Stimulated activated memory B cell treated with anti-CD40 and anti-IgM and Interleukin-4, amounts not matched to agents 10 μg/mL and 1 μg/mL and 100 μg/mL, for 72 hours (primary cell): ENCODE measurements around the gene CCL22.
"Not testable (repeated sequence)": the region's sequence is repeated elsewhere in the genome, so short reads cannot be mapped to it uniquely, and the experiment has no call there.

Experiments
- ATAC-seq: fragments of 150-1000 bp; cut with Tn5 transposase; 2 replicates; pipeline ENCODE4 v1.10.0; 2021
- H3K27ac Mint-ChIP-seq: one replicate; pipeline ENCODE4 v1.8.0; 2022; ENCODE audit warnings: mild to moderate bottlenecking, mixed read lengths
- H3K27me3 Mint-ChIP-seq: one replicate; pipeline ENCODE4 v1.8.0; 2022; ENCODE audit warnings: mixed read lengths
- H3K36me3 Mint-ChIP-seq: one replicate; pipeline ENCODE4 v1.8.0; 2022; ENCODE audit warnings: mixed read lengths
- H3K4me1 Mint-ChIP-seq: one replicate; pipeline ENCODE4 v1.8.0; 2022; ENCODE audit warnings: mixed read lengths
- H3K4me3 Mint-ChIP-seq: one replicate; pipeline ENCODE4 v1.8.0; 2022; ENCODE audit warnings: mild to moderate bottlenecking, moderate library complexity, mixed read lengths
- H3K9me3 Mint-ChIP-seq: one replicate; pipeline ENCODE4 v1.8.0; 2022; ENCODE audit warnings: mixed read lengths

CCL22 gene

DNA sequence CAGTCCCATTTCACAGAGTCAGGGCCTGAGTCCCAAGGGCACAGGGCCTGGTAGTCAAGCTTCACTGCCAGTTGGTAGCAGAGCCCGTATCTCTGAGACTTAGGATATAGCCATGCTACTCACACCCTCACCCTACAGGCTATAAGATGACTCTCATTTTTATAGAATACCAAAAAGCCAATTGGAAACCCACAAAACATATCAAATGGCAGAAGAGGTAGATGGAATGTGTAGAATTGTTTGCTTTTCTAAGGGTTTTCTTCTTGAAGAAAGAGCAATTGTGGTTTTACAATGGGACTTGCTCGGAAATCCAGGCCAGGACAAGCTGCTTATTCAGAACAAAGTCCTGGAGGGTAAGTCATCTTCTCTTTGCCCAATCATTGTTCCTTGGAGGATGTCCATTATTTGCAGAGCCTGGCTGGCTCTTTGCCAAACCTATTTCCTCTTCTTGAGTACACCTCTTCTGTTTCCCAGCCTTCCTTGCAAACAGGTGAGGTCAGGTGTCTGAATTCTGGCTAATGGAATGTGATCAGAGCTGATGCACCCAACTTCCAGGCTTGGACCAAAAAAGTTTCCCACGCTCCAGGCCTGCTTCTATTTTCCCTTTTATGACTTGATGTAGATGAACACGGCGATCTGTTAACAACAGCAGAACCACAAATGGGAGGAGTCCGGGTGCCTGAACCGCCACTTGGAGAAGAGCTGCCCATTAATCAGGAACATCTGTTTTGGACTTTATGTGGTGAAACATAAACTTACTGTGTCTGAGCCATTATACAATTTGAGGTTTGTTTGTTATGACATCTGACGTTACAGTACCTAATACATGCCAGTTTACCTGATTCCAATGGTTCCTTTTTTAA, 16.9 kb upstream of the CCL22 start:
- no peaks in the 10 kb centered on the region for H3K9me3 Mint-ChIP-seq
- H3K27ac Mint-ChIP-seq = peak overlapping the region; percentile 83
- peak overlapping the region; percentile 19 for H3K4me3 Mint-ChIP-seq
- no peaks in the 10 kb centered on the region for H3K27me3 Mint-ChIP-seq
- H3K36me3 Mint-ChIP-seq = no peaks in the 10 kb centered on the region
- H3K4me1 Mint-ChIP-seq = peaks cover 66% of the 10 kb centered on the region
- peak; percentile 5 for ATAC-seq

DNA sequence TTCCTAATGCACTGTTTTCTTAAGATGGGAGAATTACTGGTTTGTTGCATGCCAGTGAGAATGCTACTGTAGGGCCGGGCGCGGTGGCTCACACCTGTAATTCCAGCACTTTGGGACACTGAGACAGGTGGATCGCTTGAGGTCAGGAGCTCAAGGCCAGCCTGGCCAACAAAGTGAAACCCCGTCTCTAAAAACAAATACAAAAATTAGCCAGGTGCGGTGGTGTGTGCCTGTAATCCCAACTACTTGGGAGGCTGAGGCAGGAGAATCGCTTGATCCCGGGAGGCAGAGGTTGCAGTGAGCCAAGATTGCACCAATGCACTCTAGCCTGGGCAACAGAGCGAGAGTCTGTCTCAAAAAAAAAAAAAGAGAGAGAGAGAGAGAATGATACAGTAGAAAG, 16.0 kb upstream of the CCL22 start:
- Mint-ChIP-seq H3K4me3 (peak overlapping the region; percentile 3), H3K27ac (peak overlapping the region; percentile 83), H3K4me1 (peaks cover 75% of the 10 kb centered on the region)
- not testable (repeated sequence) for ATAC-seq, H3K36me3 Mint-ChIP-seq, H3K27me3 Mint-ChIP-seq, H3K9me3 Mint-ChIP-seq

DNA sequence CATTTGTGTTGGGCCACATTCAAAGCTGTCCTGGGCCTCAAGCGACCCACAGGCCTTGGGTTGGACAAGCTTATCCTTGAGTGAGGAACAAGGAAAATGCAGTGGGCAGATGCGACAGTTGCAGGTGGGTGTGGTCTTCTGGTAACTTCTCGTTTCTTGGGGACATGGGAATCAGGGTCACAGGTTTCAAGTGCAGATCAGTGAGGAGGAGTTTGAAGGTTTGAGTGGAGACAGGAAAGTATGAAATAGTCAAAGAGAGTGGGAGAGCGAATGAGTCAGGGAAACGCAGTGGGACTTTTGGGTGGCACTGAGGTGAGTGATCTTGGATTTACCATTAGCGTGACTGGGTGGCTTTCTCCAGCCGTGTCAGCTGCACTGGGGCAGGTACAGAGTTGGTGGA, 15.4 kb upstream of the CCL22 start:
- H3K27ac Mint-ChIP-seq = peak overlapping the region; percentile 83
- peaks cover 5% of the 10 kb centered on the region for H3K9me3 Mint-ChIP-seq
- H3K36me3 Mint-ChIP-seq = peaks cover 7% of the 10 kb centered on the region
- peak overlapping the region; percentile 74 for H3K4me3 Mint-ChIP-seq
- H3K4me1 Mint-ChIP-seq = peaks cover 80% of the 10 kb centered on the region
- no peaks in the 10 kb centered on the region for H3K27me3 Mint-ChIP-seq
- ATAC-seq = peak; percentile 12

DNA sequence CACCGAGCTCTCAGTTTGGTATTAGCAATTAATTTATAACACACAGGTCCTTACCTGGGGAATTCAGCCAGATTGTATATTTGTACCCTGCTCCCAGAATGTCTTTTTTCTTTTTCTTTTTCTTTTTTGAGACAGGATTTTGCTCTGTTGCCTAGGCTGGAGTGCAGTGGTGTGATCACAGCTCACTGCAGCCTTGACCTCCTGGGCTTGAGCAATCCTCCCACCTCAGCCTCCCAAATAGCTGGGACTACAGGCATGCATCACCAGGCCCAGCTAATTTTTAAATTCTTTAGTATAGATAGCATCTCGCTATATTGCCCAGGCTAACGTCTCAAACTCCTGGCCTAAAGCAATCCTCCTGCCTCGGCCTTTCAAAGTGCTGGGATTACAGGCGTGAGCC, 14.5 kb upstream of the CCL22 start:
- not testable (repeated sequence) for ATAC-seq, H3K27me3 Mint-ChIP-seq, H3K9me3 Mint-ChIP-seq, H3K36me3 Mint-ChIP-seq
- Mint-ChIP-seq H3K4me3 (peak overlapping the region; percentile 74), H3K4me1 (peaks cover 80% of the 10 kb centered on the region), H3K27ac (peak overlapping the region; percentile 83)

DNA sequence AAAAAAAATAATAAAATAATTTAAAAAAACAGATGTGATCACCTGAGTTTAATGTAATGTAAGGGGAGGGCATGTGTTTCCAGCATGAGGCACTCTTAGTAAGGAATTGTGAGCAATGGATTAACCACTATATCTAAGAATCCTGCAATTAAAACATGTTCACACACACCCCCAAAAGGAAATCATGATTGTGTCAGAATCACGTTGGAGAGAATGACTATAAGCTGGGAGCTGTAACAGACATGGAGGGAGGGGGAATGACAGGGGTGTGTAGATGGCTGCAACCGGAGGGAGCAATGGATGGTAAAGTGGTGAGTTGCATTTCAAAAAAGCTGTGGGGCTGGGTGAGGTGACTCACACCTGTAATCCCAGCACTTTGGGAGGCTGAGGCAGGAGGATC, 13.6 kb upstream of the CCL22 start:
- Mint-ChIP-seq H3K9me3 (peaks cover 5% of the 10 kb centered on the region), H3K36me3 (peaks cover 7% of the 10 kb centered on the region), H3K4me3 (no peak overlapping the region), H3K27ac (peak overlapping the region; percentile 43), H3K4me1 (peaks cover 80% of the 10 kb centered on the region), H3K27me3 (no peaks in the 10 kb centered on the region)
- no peak for ATAC-seq

DNA sequence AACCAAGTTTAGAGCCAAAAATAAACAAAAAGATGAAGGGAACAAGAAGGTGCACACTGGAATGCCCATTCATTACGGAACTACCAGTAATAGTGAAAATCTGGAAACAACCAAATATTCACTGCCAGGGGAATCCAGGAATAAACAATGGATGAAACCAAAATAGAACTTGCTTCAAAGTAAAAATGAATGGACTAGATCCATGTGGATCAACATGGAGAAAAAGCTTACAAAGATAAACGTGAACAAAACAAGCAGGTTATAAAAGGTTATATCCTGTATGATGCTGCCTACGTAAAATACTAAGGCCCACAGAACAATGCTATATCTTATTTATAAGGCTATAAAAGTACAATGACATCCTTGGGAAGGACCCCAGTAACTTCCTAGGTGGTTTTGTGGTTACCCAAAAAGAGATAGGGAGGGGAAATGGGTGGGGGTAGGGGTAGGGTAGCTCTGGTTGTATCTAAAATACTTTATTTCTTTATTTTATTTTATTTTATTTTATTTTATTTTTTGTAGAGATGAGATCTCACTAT, 12.8 kb upstream of the CCL22 start:
- no peak for ATAC-seq
- H3K27me3 Mint-ChIP-seq = no peaks in the 10 kb centered on the region
- H3K27ac Mint-ChIP-seq = peak overlapping the region; percentile 43
- peaks cover 78% of the 10 kb centered on the region for H3K4me1 Mint-ChIP-seq
- peaks cover 5% of the 10 kb centered on the region for H3K9me3 Mint-ChIP-seq
- H3K36me3 Mint-ChIP-seq = peaks cover 7% of the 10 kb centered on the region
- H3K4me3 Mint-ChIP-seq = no peak overlapping the region

DNA sequence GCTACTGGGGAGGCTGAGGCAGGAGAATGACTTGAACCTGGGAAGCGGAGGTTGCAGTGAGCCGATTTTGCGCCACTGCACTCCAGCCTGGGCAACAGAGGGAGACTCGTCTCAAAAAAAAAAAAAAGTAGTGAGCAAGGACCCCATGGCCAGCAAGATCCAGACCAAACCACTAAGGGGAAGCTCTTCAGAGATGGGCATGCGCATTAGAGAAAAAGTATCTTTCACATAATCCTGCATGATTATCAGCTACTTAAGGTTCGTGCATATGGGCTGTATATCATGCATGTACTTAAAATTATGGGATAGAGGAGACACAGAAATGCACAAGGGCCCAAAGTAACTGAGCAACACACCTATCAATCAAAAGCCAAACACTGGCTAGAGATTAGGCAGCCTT, 10.7 kb upstream of the CCL22 start:
- peak overlapping the region; percentile 40 for H3K27ac Mint-ChIP-seq
- H3K4me3 Mint-ChIP-seq = peak overlapping the region; percentile 16
- no peak for ATAC-seq
- peaks cover 12% of the 10 kb centered on the region for H3K36me3 Mint-ChIP-seq
- peaks cover 8% of the 10 kb centered on the region for H3K9me3 Mint-ChIP-seq
- H3K4me1 Mint-ChIP-seq = peaks cover 71% of the 10 kb centered on the region
- H3K27me3 Mint-ChIP-seq = no peaks in the 10 kb centered on the region

DNA sequence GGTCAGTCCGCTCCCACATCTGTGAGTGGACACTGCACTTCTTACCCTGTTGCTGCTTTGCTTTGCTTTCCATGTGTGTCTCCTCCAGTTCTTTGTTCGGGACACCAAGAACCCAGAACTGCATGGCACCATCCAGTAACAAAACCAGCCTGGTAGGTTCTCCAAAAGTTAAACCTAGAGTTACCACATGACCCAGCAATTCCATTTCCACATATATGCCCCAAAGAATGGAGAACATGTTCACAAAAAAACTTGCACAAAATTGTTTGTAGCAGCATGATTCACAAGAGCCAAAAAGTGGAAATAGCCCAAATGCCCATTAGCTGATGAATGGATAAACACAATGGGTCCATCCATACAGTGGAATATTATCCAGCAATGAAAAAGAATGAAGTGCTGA, 10.3 kb upstream of the CCL22 start:
- Mint-ChIP-seq H3K4me3 (peak overlapping the region; percentile 69), H3K27me3 (no peaks in the 10 kb centered on the region), H3K9me3 (peaks cover 8% of the 10 kb centered on the region), H3K27ac (peak overlapping the region; percentile 85), H3K36me3 (peaks cover 12% of the 10 kb centered on the region), H3K4me1 (peaks cover 71% of the 10 kb centered on the region)
- no peak for ATAC-seq

DNA sequence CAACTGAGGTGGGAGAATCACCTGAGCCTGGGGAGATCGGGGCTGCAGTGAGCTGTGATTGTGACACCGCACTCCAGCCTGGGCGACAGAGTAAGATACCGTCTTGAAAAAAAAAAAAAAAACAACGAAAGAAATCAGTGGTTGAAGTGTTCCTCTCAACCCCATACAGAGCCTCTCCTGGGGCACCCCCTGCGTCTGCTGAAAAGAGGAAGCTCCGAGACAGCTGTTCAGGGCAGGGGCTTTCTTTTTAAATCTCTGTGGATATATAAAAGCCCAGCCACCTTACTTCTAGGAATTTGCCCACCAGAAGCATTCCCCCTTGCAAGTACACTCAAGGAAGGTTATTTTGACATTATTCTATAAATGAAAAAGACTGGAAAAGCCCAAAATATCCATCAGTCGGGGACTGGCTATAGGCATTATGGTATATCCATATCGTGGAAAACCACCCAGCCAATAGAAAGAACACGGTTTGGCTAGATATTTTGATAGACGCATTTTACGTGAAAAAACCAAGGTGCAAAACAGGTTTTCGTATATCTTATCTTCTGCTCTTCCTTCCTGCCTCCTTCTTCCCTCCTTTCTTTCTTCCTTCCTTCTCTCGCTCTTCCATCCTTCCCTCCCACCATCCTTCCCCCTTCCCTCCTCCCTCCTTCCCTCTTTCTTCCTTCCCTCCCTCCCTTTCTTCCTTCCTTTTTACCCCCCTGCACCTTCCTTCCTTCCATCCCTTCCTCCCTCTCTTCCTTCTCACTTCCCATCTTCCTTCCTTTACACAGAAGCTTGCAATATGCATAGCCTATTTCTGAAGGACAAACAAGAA, 9.2 kb upstream of the CCL22 start:
- Mint-ChIP-seq H3K36me3 (peaks cover 12% of the 10 kb centered on the region), H3K4me1 (peaks cover 69% of the 10 kb centered on the region), H3K9me3 (peaks cover 8% of the 10 kb centered on the region), H3K27me3 (no peaks in the 10 kb centered on the region), H3K27ac (peak overlapping the region; percentile 85), H3K4me3 (peak overlapping the region; percentile 69)
- ATAC-seq = peak; percentile 97

DNA sequence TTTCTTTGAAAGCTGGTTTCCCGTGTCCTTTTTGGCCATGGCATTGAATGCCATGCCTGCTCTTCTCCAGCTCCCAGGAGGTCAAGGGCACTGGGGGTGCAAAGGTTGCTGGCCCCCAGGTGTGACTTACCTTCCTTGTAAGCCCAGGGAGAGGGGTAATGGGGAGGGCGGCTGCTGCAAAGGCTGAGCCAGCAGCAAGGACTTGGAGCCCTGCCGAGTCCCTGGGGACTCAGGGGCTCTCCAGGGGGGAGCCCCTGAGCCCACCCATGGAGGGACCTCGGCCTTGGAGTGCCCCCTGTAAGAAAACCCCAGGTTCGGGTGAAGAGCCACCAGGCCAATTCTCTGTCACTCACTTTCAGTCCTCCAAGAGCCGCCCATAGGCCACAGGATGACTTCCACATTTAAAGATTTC, 5.9 kb upstream of the CCL22 start:
- Mint-ChIP-seq H3K36me3 (peaks cover 5% of the 10 kb centered on the region), H3K27ac (peak overlapping the region; percentile 90), H3K4me3 (peak overlapping the region; percentile 69), H3K4me1 (peaks cover 77% of the 10 kb centered on the region), H3K27me3 (no peaks in the 10 kb centered on the region), H3K9me3 (peaks cover 3% of the 10 kb centered on the region)
- ATAC-seq = peak; percentile 61

DNA sequence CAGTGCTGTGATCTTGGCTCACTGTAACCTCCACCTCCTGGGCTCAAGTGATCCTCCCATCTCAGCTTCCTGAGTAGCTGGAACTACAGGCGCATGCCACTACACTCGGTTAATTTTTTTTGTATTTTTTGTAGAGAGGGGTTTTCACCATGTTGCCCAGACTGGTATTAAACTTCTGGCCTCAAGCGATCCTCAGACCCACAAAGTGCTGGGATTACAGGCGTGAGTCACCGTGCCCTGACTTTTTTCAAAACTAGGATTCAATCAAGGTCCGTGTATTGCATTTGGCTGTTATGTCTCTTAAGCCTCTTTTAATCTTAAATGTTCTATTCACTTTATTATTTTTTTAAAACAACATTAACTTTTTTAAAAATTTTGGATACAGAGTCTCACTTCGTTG, 4.3 kb upstream of the CCL22 start:
- H3K27me3 Mint-ChIP-seq = no peaks in the 10 kb centered on the region
- H3K4me3 Mint-ChIP-seq = no peak overlapping the region
- no peak for ATAC-seq
- H3K4me1 Mint-ChIP-seq = peaks cover 74% of the 10 kb centered on the region
- no peak overlapping the region for H3K27ac Mint-ChIP-seq
- peaks cover 3% of the 10 kb centered on the region for H3K9me3 Mint-ChIP-seq
- H3K36me3 Mint-ChIP-seq = peaks cover 11% of the 10 kb centered on the region

DNA sequence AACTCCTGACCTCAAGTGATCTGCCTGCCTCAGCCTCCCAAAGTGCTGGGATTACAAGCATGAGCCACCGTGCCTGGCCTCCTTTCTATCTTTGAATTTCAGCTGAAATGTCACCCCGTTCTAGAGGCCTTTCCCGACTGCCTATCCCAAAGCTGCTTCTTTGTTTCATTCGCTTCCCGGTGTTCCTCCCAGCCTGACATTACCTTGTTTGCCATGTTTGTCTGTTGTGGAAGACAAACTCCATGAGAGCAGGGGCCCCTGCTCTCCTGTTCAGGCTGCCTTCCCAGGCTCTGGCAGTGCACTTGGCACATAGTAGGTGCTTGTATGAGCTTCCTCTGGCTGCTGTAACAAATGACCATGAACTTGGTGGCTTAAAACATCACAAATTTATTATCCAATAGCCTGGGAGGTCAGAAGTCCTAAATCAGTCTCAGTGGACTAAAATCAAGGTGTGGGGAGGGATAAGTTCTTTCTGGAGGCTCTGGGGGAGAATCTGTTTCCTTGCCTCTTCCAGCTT, 2.6 kb upstream of the CCL22 start:
- H3K4me3 Mint-ChIP-seq = no peak overlapping the region
- H3K36me3 Mint-ChIP-seq = peaks cover 24% of the 10 kb centered on the region
- H3K27me3 Mint-ChIP-seq = no peaks in the 10 kb centered on the region
- peaks cover 70% of the 10 kb centered on the region for H3K4me1 Mint-ChIP-seq
- peak overlapping the region; percentile 94 for H3K27ac Mint-ChIP-seq
- no peak for ATAC-seq
- peaks cover 3% of the 10 kb centered on the region for H3K9me3 Mint-ChIP-seq

DNA sequence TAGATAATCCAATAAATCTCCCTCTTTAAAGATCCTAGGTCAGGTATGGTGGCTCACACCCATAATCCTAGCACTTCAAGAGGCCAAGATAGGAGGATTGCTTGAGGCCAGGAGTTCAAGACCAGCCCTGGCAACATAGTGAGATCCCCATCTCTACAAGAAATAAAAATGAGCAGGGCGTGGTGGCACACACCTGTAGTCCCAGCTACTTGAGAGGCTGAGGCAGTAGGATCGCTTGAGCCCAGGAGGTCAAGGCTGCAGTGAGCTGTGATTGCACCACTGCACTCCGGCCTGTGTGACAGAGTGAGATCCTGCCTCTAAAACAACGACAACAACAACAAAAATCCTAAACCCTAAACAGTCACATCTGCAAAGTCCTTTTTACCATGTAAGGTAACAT, 2.0 kb upstream of the CCL22 start:
- Mint-ChIP-seq H3K9me3 (peaks cover 3% of the 10 kb centered on the region), H3K27me3 (no peaks in the 10 kb centered on the region), H3K27ac (peak overlapping the region; percentile 94), H3K4me3 (no peak overlapping the region), H3K36me3 (peaks cover 29% of the 10 kb centered on the region), H3K4me1 (peaks cover 73% of the 10 kb centered on the region)
- no peak for ATAC-seq

DNA sequence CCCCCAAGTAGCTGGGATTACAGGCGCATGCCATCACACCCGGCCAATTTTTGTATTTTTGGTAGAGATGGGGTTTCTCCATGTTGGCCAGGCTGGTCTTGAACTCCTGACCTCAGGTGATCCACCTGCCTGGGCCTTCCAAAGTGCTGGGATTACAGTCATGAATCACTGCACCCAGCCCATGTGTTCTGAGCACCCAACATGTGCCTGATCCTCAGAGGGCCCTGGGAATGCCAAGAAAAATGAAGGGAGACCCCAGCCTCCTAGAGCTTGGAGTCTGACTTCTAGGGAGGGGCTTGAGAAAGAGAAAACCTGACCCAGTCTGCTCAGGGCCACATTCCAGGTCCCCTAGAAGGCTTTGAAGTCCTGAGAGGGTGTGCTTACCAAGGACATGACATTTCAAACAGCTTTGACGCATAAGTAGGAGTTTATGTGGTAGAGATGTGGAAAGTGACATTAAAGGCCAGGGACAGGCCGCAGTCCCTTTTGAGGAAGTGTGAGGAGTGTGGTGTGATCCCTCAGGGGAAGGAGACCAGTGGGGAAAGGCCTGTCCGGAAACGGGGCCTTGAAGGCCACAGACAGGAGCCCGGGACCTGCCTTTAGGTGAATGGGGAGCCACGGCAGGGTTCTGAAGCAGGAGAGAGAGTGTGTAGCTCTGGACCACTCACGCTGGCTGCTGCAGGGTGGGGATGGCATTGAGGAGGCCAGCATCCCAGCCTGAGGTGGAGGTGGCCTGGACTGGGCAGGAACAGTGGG, 1.1 kb upstream of the CCL22 start:
- ATAC-seq = peak; percentile 86
- H3K27ac Mint-ChIP-seq = peak overlapping the region; percentile 94
- H3K4me1 Mint-ChIP-seq = peaks cover 66% of the 10 kb centered on the region
- no peaks in the 10 kb centered on the region for H3K27me3 Mint-ChIP-seq
- H3K36me3 Mint-ChIP-seq = peaks cover 28% of the 10 kb centered on the region
- H3K4me3 Mint-ChIP-seq = peak overlapping the region; percentile 77
- no peaks in the 10 kb centered on the region for H3K9me3 Mint-ChIP-seq

DNA sequence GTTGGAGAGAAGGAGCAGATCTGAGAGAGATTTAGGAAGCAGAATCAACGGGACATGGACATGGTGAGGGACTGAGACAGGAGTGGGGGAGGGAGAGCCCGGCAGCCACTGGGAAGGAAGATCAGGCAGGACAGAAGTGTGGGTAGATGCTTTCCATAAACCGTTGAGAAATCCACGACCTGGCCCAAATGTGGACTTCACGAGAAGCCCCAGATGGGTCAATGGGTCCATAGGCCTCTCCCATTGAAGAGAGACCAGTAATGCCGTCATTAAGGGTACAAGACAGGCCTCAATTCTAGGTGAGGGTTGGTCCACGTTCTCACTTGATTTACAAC, 530 bp upstream of the CCL22 start:
- peak; percentile 52 for ATAC-seq
- Mint-ChIP-seq H3K4me1 (peaks cover 63% of the 10 kb centered on the region), H3K4me3 (peak overlapping the region; percentile 77), H3K27me3 (no peaks in the 10 kb centered on the region), H3K36me3 (peaks cover 32% of the 10 kb centered on the region), H3K27ac (peak overlapping the region; percentile 94), H3K9me3 (no peaks in the 10 kb centered on the region)
